ENCODE data around the gene IARS1. TPM values are rescaled to one million over a fixed set of nuclear protein-coding genes. Genes with fewer than 3 reads are reported as not detected.

Gene IARS1
- total and polyA plus RNA-seq, 2 donors = 33.3 to 182 TPM

- no peaks in the 10 kb centered on the region for H3K4me1 ChIP-seq (ENCODE audit: insufficient read depth)
- no peak overlapping the region for H3K4me3 ChIP-seq (ENCODE audit: low read depth, low read length)
- no peak overlapping the region for H3K27ac ChIP-seq (ENCODE audit: low read depth)
- no peak for DNase-seq (ENCODE audit: extremely low spot score)
- peaks cover 2% of the 10 kb centered on the region for H3K36me3 ChIP-seq (ENCODE audit: insufficient read depth)
- 98% methylated on average over 3 of the region's 3 CpGs for WGBS
Observed at GRCh38 chr9:92247981-92248380, 45.5 kb downstream of the IARS1 start.

- WGBS = 88% methylated on average over 4 of the region's 4 CpGs
- Histone ChIP-seq H3K4me3 (ENCODE audit: low read depth, low read length) (no peak overlapping the region), H3K4me1 (ENCODE audit: insufficient read depth) (no peaks in the 10 kb centered on the region), H3K27ac (ENCODE audit: low read depth) (no peak overlapping the region), H3K36me3 (ENCODE audit: insufficient read depth) (peaks cover 2% of the 10 kb centered on the region)
- DNase-seq (ENCODE audit: extremely low spot score) = no peak
Observed at GRCh38 chr9:92247296-92247695, 46.2 kb downstream of the IARS1 start.

DNA sequence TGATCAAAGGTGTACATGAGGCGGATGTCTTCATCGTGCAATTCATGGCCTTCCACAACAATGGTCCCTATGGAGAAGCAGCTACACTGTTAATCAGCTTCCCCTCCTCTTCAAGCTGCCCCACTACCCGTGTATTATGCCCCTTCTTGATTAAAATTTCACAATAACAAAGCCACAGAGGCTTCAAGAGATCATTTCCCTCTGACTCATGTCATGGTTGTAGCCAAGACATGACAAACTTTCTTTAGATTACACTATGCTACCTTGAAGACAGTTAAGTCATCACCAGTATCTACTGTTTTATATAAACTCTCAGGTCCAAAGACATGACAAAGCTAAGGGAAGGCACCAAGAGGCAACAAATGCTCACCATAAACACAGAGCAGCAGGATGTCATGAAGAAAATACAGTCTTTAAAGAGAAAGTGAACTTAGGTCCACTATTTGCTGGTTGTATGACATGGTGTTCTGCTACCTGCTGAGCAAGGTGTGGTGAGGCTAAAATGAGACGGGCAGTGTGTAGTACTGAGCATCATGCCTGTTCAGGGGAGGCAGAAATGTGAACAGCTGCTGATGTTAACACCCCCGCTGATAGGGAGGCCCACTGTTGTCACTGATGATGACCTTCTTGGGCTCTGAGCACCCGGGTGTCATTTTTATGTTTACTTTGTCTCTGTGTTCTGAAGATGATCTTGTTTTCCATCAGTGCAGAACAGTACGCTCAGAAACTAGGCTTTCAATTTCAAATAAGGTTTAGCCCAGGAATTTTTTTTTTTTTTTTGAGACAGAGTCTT is 48.3 kb downstream of the IARS1 start:
- WGBS = 91% methylated on average over 7 of the region's 7 CpGs
- H3K4me3 ChIP-seq (ENCODE audit: low read depth, low read length) = no peak overlapping the region
- no peak overlapping the region for H3K27ac ChIP-seq (ENCODE audit: low read depth)
- H3K36me3 ChIP-seq (ENCODE audit: insufficient read depth) = peaks cover 2% of the 10 kb centered on the region
- H3K4me1 ChIP-seq (ENCODE audit: insufficient read depth) = no peaks in the 10 kb centered on the region
- no peak for DNase-seq (ENCODE audit: extremely low spot score)

Small RNA genes within 50 kb of the gene (small RNA-seq; reads per million reads assigned to genes)
- not detected for gene MIR3651
- gene SNORA84 = 0.24 reads per million

Other genes starting within 250 kb of the IARS1 start
- 111 TPM for gene SPTLC1, start 178.3 kb downstream of the IARS1 start, total RNA-seq
- 52.9 TPM for gene SPTLC1, start 178.3 kb downstream of the IARS1 start, polyA plus RNA-seq
- 46.3 TPM for gene NOL8, start 31.7 kb upstream of the IARS1 start, total RNA-seq
- 17.2 TPM for gene NOL8, start 31.7 kb upstream of the IARS1 start, polyA plus RNA-seq
- 20.9 TPM for gene CENPP, start 32.3 kb upstream of the IARS1 start, total RNA-seq
- gene CENPP, start 32.3 kb upstream of the IARS1 start, polyA plus RNA-seq = 2.7 TPM
- 822 TPM for gene OGN, start 110.9 kb upstream of the IARS1 start, total RNA-seq
- 19.5 TPM for gene OGN, start 110.9 kb upstream of the IARS1 start, polyA plus RNA-seq
- 20.5 TPM for gene OMD, start 130.8 kb upstream of the IARS1 start, total RNA-seq
- 15.3 TPM for gene OMD, start 130.8 kb upstream of the IARS1 start, polyA plus RNA-seq
- 298 TPM for gene ASPN, start 188.8 kb upstream of the IARS1 start, total RNA-seq
- gene ASPN, start 188.8 kb upstream of the IARS1 start, polyA plus RNA-seq = 7.6 TPM
- gene ECM2, start 242.3 kb upstream of the IARS1 start, total RNA-seq = 64.1 TPM
- 7.1 TPM for gene ECM2, start 242.3 kb upstream of the IARS1 start, polyA plus RNA-seq